GM19455 (cell line): ENCODE data around the gene PPFIBP2.

Experiments
- ATAC-seq: cut with Tn5 transposase; IDR thresholded peaks from one replicate; pipeline ENCODE4 v1.9.1; 2021; ENCODE audit not compliant: unreplicated experiment

PPFIBP2 gene

DNA sequence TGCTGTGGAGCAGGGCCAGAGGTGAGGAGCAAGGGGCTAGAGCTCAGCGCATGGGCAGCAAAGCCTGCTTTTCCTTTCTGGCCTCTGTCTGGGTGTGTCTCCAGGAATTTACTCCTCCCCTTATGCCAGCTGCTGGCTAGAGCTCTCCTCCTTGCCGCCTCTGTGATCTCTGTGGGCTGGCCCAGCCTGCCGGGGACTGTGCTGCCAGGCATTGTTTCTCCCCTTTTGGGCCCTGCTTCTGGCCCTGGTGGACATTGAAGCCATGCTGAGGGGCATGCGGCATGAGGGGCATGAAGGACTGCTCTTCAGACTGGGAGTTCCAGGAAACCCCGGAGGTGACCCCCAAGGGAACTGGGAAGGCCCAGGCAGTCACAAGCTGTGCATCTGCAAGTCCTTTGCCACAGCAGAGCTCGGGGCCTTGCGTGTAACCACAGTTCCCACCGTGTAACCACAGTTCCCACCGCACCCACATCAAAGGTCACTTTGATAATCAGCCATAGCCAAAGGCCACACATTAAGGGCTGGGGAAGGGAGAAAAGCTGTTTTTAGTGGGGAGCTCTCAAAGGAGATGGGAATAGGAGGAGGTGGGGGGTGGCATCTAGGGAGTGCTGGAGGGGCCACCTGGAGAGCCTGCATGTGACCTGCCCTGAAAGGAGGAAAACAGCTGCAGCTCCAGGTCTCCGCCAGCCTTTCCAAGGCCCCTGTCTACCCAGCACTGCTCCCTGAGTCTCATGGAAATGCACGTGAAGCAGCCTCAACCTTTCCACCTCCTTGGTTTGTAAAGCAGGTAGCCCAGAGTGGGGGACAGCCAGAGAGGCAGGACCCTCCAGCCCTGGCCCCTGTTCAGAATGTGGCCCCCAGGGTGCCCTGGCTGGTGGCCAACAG, 62.3 kb downstream of the PPFIBP2 start:
- ATAC-seq, result no peak

GRCh38 chr11:7576726-7577290, 63.0 kb downstream of the PPFIBP2 start:
- no peak for ATAC-seq

DNA sequence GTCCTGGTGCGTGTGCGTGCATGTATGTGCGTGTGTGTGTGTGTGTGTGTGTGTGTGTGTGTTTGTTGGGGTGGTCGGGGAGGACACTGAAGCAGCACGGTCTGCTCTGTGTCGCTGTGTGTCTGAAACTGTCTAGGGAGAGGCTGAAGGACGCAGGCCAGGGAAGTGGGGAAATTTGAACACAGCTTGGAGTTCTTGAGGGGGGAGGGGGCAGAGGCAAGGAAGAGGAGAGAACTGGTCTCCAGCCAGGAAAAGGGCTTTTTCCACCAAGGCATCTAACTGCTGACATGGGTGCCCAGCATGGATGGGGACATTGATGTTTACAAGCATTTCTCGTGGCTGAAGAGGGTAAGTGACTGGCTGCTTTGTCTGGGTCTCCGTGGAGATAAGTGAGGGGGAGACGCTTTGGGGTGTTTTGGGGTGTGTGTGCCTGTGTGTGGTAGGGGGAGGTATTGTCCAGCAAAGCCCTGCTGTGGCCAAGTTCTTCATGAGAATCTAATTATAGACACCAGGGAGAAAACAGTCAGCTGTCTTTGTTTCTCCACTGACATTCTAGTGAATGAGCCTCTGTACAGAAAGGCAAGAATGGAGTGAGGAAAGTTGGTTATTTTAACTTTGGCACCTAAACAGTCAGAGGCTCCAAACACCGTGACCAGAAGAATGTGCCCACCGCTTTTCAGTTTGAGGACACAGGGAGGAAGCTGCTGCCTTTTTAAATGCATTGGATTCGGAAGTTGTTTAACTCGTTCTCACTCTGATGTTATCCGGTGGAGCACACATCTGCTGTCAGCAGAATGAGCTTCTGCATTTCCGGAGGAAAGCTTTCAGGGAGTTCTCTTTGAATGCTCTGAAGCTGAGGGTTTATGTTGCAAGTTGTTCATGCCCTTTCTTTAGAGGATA, 63.7 kb downstream of the PPFIBP2 start:
- ATAC-seq, result no peak

GRCh38 chr11:7578276-7578955, 64.6 kb downstream of the PPFIBP2 start:
- ATAC-seq, result no peak

DNA sequence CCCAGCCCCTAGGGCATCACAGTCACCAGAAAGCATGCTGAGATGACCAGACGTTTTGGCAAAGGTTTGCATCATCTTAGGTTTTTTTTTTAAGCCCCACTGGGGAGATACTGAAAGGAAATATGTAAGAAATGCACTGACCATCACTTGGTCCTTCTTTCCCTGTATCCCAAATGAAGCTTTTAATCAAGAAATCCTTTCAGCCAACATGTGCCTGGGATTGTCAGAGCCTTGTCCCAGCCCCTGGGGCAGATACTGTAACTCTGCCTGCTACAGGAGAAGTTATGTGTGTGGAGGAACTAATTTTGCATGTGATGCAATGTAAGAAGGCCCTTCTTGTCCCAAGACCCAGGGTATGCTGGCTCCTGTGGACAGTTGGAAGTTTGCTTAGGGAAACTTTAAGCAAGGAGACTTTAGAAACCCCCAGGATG, 65.6 kb downstream of the PPFIBP2 start:
- ATAC-seq, result no peak

DNA sequence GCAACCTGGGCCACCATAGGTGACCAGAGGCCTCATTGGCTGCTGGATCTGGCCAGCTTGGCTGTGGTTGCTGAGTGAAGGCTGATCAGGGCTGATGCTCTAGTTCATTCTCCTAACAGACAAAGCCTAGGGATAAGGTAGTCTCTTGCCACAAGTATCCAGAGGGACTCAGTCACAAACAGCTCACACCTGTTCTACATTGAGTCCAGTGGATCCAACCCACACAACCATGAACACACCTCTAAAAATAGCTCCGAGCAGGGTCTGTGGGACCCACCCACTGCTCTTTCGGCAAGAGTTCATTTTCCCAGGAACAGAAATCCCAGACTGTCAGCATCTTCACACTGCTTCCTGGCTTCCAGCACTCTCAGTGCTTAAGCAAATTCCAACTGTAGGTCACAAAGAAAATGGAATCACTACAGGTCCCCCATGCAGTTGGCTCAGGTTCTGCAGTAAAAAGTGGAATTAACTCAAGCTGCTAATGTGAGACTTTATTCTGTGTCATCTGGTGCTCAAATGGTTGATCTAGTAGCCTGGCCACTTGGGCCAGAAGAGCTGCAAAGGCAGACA, 67.3 kb downstream of the PPFIBP2 start:
- ATAC-seq, result no peak

GRCh38 chr11:7582338-7582985, 68.7 kb downstream of the PPFIBP2 start:
- ATAC-seq, result no peak

GRCh38 chr11:7583248-7583647, 69.4 kb downstream of the PPFIBP2 start:
- no peak for ATAC-seq

- ATAC-seq, result no peak
Measured at GRCh38 chr11:7584910-7585309, 71.1 kb downstream of the PPFIBP2 start.

- ATAC-seq, result no peak
Measured at GRCh38 chr11:7585816-7586215, 72.0 kb downstream of the PPFIBP2 start.

DNA sequence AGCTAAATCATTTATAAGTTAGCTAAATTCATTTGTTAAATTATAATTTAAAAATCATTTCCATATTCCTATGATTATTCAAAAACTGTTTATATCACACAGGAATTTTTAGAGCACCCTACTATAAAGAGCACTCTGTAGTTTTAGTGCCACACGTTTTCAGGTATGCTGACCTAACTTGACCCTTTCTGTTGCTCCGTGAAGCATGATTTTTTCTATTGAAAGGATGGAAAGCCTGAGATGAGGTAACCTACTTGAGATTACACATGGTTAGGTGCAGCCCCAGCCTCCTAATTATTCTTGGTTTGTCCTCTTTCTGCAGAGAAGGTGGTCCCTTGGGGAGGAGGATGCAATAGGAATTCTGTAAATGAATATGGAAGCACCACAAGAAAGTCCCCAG, 72.6 kb downstream of the PPFIBP2 start:
- no peak for ATAC-seq

GRCh38 chr11:7587712-7588111, 73.9 kb downstream of the PPFIBP2 start:
- ATAC-seq, result no peak

GRCh38 chr11:7589861-7590260, 76.1 kb downstream of the PPFIBP2 start:
- no peak for ATAC-seq

DNA sequence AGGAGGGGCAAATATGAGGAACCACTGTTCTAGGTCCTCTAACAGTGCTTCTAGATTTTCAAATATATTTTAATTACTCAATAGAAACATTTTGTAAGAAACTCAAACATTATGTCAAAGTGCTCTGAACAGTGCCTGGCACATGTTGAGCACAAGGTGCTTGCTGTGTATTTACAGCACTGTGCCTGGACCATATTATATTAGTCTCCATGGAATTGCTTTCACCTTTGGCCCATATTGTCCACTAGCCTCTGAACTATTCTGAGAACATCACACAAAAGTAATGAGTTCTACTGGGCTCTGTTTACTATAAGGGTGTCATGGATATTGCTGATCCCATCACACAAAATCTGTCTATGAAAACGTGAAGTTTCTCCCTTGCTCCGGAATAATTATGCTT, 76.7 kb downstream of the PPFIBP2 start:
- ATAC-seq, result no peak

DNA sequence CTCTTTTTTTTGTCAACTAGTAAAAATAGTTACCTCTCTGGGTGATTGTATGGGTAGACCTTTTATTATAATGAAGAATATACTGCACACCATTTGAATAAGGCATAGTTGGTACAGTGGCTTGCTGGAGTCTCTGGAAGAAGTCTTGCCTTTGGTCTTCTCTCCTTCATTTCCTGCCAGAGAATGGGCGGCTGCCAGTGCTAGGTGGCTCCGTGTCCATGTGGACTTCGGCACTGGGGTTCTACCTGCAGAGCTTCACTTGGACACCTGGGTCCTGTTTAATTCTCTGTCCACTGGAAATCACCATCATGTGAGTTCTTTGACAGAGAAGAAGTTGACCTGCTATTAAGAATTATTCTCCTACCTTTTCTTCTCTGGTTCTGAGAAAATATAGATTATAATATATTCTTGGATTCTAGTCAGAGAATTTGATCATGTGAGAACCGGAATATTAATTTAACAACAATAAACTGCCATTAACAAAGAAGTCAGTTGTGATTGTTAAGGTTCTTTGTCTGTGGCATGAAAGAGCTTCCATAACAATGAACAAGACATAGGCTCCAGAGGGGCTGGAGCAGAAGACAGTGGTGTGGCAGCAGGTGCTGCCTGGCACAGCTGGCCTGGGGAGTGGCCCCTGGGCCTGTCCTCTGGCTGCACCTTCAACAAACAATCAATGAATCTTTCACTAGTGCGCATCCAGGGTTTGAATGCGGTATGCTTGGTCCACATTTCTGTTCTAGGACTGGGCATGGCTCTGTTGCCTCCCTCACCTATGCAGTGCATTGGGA, 77.5 kb downstream of the PPFIBP2 start:
- no peak for ATAC-seq

GRCh38 chr11:7591987-7592386, 78.2 kb downstream of the PPFIBP2 start:
- ATAC-seq, result no peak

GRCh38 chr11:7592711-7593110, 78.9 kb downstream of the PPFIBP2 start:
- ATAC-seq, result no peak

DNA sequence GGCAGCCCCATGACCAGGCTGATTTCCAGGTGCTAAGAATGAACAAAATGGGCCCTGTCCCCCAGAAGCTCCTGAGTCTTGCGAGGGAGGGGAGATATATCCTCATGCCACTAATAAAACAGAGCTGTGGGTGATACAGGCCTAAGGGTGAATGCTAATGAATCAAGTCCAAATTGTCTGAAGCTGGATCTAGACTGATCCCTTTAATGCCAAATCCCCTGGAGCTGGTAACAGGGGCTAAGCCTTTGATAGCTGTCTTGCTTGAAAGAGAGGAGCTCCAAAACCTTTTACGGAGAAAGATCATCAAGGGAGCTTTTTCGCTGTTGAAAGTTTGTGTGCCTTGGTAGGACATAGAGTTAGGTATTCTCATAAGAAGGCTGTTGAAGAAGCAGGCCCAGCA, 79.7 kb downstream of the PPFIBP2 start:
- no peak for ATAC-seq
